Fibroblast of villous mesenchyme (primary cell): ENCODE measurements around the gene NTRK3. TPM values are rescaled to one million over a fixed set of nuclear protein-coding genes. Genes with fewer than 3 reads are reported as not detected.

Experiments used
- DNase-seq: peaks from one replicate; pipeline ENCODE4 v3.0.0-alpha.2; 2010; ENCODE audit warnings: low read depth
- H3K4me3 ChIP-seq: 2 replicates; pipeline ENCODE4 v1.5.1; 2011; ENCODE audit warnings: low read depth, mild to moderate bottlenecking, low read length
- CTCF ChIP-seq: IDR thresholded peaks from 2 replicates; pipeline ENCODE4 v1.5.1; 2012; ENCODE audit warnings: low read depth, mild to moderate bottlenecking, low read length; ENCODE audit not compliant: insufficient read depth
- total RNA-seq: library from RNA; depleted of rRNA; stranded (reverse); fragments of >200 nt; gene quantifications from 2 replicates; pipeline ENCODE4 v1.2.3, GENCODE V29; 2012

NTRK3 gene
- total RNA-seq, 1 donor = not detected

DNA sequence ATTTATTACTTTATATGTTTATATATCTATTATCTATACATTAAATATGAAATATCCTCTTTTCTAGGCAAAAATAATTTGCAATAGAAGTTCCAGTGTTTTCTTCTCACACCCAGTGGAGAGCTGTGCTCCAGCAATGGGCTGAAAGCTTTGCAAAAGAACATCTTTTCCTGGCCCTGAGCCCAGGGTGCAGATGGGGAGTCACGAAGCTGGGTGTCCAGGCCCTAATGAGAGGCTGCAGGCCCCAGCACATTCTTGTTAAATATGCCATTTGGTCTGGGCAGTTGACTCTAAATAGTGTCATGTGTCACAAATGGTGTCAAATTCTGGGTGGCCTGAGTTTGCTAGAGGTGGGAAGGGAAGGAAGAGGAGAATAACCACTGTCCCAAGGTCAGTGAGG, 5.7 kb downstream of the NTRK3 start:
- no peak overlapping the region for H3K4me3 ChIP-seq
- no peak for TF ChIP-seq CTCF
- no peak for DNase-seq

DNA sequence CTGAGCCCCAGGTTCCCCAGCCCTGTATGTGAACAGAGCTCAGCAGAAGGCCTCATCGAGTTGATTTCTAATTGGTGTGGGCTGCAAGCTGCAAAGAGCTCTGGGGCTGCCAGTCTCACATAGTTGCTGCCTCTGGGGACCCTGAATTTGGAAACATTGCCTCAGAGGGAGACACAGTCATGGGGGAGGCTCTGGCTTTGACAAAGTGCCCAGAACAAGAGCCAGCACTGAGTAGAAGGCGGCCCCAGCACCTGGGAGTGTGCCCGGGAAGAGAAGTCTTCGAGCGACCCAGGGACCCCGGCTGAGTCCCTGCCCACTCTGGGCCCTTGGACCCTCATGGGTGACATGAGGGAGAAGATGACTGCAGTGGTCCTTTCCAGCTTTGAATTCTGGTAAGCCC, 7.3 kb downstream of the NTRK3 start:
- TF ChIP-seq CTCF = no peak
- no peak overlapping the region for H3K4me3 ChIP-seq
- DNase-seq = no peak

DNA sequence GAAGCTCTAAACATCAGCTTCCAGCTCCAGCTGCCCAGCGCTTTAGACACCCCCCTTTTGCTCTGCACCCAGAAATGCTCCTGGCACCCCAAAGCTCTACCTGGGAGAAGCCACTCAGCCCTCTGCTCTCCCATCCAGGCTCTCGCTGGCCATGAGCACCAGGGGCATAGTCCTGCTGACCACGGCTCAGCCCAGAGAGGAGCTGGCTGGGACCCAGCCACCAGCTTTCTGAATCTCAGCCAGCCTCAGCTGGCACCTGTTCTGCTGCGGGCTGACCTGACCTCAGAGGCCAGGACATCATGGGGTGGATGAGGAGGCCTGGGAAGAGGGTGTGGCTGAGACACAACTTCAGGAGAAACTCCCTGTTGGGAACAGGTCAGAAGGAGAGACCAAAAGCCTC, 8.6 kb downstream of the NTRK3 start:
- no peak for TF ChIP-seq CTCF
- DNase-seq = no peak
- no peak overlapping the region for H3K4me3 ChIP-seq

DNA sequence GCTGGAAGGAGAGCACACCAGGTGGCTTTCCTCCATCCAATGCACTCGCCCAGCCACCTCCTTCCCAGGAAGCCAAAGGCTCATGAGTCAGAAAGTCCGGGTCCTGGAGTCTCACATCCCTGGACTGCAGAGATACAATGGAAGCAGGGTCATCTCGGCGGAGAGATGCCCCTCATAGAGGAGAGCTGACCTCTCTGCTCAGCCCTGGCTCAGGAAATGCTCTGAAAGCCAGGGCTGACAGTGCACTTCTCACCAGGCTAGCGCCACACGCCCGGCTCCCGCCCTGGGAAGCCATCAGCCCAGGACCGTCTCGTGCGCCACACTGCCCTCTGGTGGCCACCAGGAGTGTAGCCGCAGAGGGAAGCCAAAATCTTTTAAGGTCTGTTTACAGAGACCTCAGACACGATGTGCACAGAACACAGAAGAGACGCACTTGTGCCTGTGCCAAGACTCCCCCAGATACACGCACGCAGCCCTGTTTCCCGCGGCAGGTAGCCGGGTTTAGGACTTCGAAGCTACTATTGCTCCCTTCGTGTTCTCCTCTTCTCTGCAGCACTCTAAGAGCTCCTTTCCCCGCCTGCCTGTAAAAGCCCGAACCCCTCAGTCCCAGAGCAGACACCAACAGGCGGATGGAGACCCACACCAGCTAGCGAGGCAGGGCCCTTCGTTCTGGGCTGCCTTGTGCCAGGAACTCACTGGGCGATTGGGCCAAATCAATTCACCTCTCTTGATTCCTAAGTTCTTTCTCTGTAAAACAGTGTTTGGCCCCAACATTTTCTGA, 9.7 kb downstream of the NTRK3 start:
- no peak overlapping the region for H3K4me3 ChIP-seq
- peak; percentile 54 for DNase-seq
- peak; percentile 89 for TF ChIP-seq CTCF

DNA sequence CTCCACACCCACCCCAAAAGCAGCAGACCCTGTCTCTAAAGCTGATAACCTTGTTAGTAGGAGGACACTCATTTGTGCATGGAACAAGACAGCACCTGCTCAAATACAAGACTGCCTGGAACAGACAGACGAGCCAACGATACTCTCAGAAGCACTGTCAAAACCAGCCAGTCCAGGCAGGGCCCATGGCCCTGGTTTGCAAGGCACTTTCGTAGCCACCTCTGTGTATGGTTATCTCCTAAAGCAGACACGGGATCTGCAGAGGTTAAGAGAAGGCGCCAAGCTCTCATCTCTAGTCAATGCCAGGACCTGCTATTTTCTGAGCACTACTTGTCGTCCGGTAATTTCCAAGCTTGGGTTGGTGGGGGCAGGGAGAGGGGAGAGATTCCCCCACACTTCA, 10.5 kb downstream of the NTRK3 start:
- no peak overlapping the region for H3K4me3 ChIP-seq
- no peak for TF ChIP-seq CTCF
- DNase-seq = no peak

GRCh38 chr15:88243895-88244787, 12.4 kb downstream of the NTRK3 start:
- peak; percentile 63 for TF ChIP-seq CTCF
- DNase-seq = peak; percentile 16
- H3K4me3 ChIP-seq = no peak overlapping the region
